Measurements from ENCODE around the gene ZNF678.
A peak's percentile ranks its signal among the peaks of the same experiment; 100 is the strongest.

The ZNF678 gene

GRCh38 chr1:227558732-227559262, 4.6 kb upstream of the ZNF678 start:
- H3K9ac ChIP-seq (ENCODE audit: low read depth, low read length), result no peak overlapping the region
- H3K27ac ChIP-seq (ENCODE audit: low read length), result no peak overlapping the region
- no peaks in the 10 kb centered on the region; the same call in 1 of the 2 replicates for H3K9me3 ChIP-seq (ENCODE audit: insufficient read depth, low read depth, low read length)
- no peaks in the 10 kb centered on the region for H3K27me3 ChIP-seq (ENCODE audit: insufficient read depth, low read length)
- H3K4me1 ChIP-seq (ENCODE audit: insufficient read depth, low read length), result no peaks in the 10 kb centered on the region
- H3K36me3 ChIP-seq (ENCODE audit: insufficient read depth, low read depth, low read length), result no peaks in the 10 kb centered on the region
- no peak overlapping the region for H3K4me3 ChIP-seq (ENCODE audit: low read length)

- H3K27me3 ChIP-seq (ENCODE audit: insufficient read depth, low read length), result no peaks in the 10 kb centered on the region
- no peaks in the 10 kb centered on the region; the same call in 1 of the 2 replicates for H3K9me3 ChIP-seq (ENCODE audit: insufficient read depth, low read depth, low read length)
- no peak overlapping the region for H3K27ac ChIP-seq (ENCODE audit: low read length)
- H3K36me3 ChIP-seq (ENCODE audit: insufficient read depth, low read depth, low read length), result no peaks in the 10 kb centered on the region
- H3K4me1 ChIP-seq (ENCODE audit: insufficient read depth, low read length), result no peaks in the 10 kb centered on the region; the same call in 1 of the 2 replicates
- no peak overlapping the region for H3K9ac ChIP-seq (ENCODE audit: low read depth, low read length)
- H3K4me3 ChIP-seq (ENCODE audit: low read length), result no peak overlapping the region
Observed at GRCh38 chr1:227559499-227559898, 3.9 kb upstream of the ZNF678 start.

GRCh38 chr1:227559926-227560325, 3.4 kb upstream of the ZNF678 start:
- Histone ChIP-seq H3K4me1 (ENCODE audit: insufficient read depth, low read length) (no peaks in the 10 kb centered on the region; the same call in 1 of the 2 replicates), H3K4me3 (ENCODE audit: low read length) (no peak overlapping the region)

GRCh38 chr1:227560393-227561173, 2.8 kb upstream of the ZNF678 start:
- no peaks in the 10 kb centered on the region for H3K9me3 ChIP-seq (ENCODE audit: insufficient read depth, low read depth, low read length)
- H3K9ac ChIP-seq (ENCODE audit: low read depth, low read length), result no peak overlapping the region
- no peak overlapping the region for H3K27ac ChIP-seq (ENCODE audit: low read length)
- no peak overlapping the region for H3K4me3 ChIP-seq (ENCODE audit: low read length)
- no peaks in the 10 kb centered on the region for H3K27me3 ChIP-seq (ENCODE audit: insufficient read depth, low read length)
- H3K36me3 ChIP-seq (ENCODE audit: insufficient read depth, low read depth, low read length), result no peaks in the 10 kb centered on the region
- no peaks in the 10 kb centered on the region; the same call in 1 of the 2 replicates for H3K4me1 ChIP-seq (ENCODE audit: insufficient read depth, low read length)

More at GRCh38 chr1:227559926-227560325, 3.4 kb upstream of the ZNF678 start:
- H3K9ac ChIP-seq (ENCODE audit: low read depth, low read length), result no peak overlapping the region
- H3K9me3 ChIP-seq (ENCODE audit: insufficient read depth, low read depth, low read length), result no peaks in the 10 kb centered on the region
- no peak overlapping the region for H3K27ac ChIP-seq (ENCODE audit: low read length)
- no peaks in the 10 kb centered on the region for H3K27me3 ChIP-seq (ENCODE audit: insufficient read depth, low read length)
- no peaks in the 10 kb centered on the region for H3K36me3 ChIP-seq (ENCODE audit: insufficient read depth, low read depth, low read length)

GRCh38 chr1:227561241-227561907, 2.0 kb upstream of the ZNF678 start:
- Histone ChIP-seq H3K27ac (ENCODE audit: low read length) (no peak overlapping the region), H3K4me3 (ENCODE audit: low read length) (no peak overlapping the region), H3K4me1 (ENCODE audit: insufficient read depth, low read length) (no peaks in the 10 kb centered on the region; the same call in 1 of the 2 replicates), H3K36me3 (ENCODE audit: insufficient read depth, low read depth, low read length) (peaks cover 3% of the 10 kb centered on the region), H3K9me3 (ENCODE audit: insufficient read depth, low read depth, low read length) (no peaks in the 10 kb centered on the region), H3K9ac (ENCODE audit: low read depth, low read length) (no peak overlapping the region), H3K27me3 (ENCODE audit: insufficient read depth, low read length) (no peaks in the 10 kb centered on the region)

- Histone ChIP-seq H3K9me3 (ENCODE audit: insufficient read depth, low read depth, low read length) (no peaks in the 10 kb centered on the region), H3K27me3 (ENCODE audit: insufficient read depth, low read length) (no peaks in the 10 kb centered on the region), H3K4me3 (ENCODE audit: low read length) (no peak overlapping the region), H3K27ac (ENCODE audit: low read length) (no peak overlapping the region), H3K4me1 (ENCODE audit: insufficient read depth, low read length) (peaks cover 2% of the 10 kb centered on the region; the same call in 1 of the 2 replicates), H3K9ac (ENCODE audit: low read depth, low read length) (no peak overlapping the region), H3K36me3 (ENCODE audit: insufficient read depth, low read depth, low read length) (peaks cover 6% of the 10 kb centered on the region)
Observed at GRCh38 chr1:227562037-227562436, 1.3 kb upstream of the ZNF678 start.

- Histone ChIP-seq H3K9me3 (ENCODE audit: insufficient read depth, low read depth, low read length) (no peaks in the 10 kb centered on the region), H3K36me3 (ENCODE audit: insufficient read depth, low read depth, low read length) (peaks cover 6% of the 10 kb centered on the region), H3K27ac (ENCODE audit: low read length) (no peak overlapping the region), H3K9ac (ENCODE audit: low read depth, low read length) (no peak overlapping the region), H3K27me3 (ENCODE audit: insufficient read depth, low read length) (no peaks in the 10 kb centered on the region), H3K4me3 (ENCODE audit: low read length) (peak overlapping the region; percentile 94), H3K4me1 (ENCODE audit: insufficient read depth, low read length) (peaks cover 5% of the 10 kb centered on the region; the same call in 1 of the 2 replicates)
Observed at GRCh38 chr1:227562933-227563323, 428 bp upstream of the ZNF678 start.

- Histone ChIP-seq H3K27ac (ENCODE audit: low read length) (no peak overlapping the region), H3K27me3 (ENCODE audit: insufficient read depth, low read length) (no peaks in the 10 kb centered on the region), H3K4me1 (ENCODE audit: insufficient read depth, low read length) (peaks cover 5% of the 10 kb centered on the region; the same call in 1 of the 2 replicates), H3K9me3 (ENCODE audit: insufficient read depth, low read depth, low read length) (no peaks in the 10 kb centered on the region), H3K36me3 (ENCODE audit: insufficient read depth, low read depth, low read length) (peaks cover 6% of the 10 kb centered on the region), H3K4me3 (ENCODE audit: low read length) (peak overlapping the region; percentile 15; the same call in 1 of the 2 replicates), H3K9ac (ENCODE audit: low read depth, low read length) (no peak overlapping the region)
Observed at GRCh38 chr1:227567256-227567655, 3.9 kb downstream of the ZNF678 start.

- Histone ChIP-seq H3K9me3 (ENCODE audit: insufficient read depth, low read depth, low read length) (no peaks in the 10 kb centered on the region), H3K4me1 (ENCODE audit: insufficient read depth, low read length) (peaks cover 5% of the 10 kb centered on the region; the same call in 1 of the 2 replicates), H3K9ac (ENCODE audit: low read depth, low read length) (no peak overlapping the region), H3K36me3 (ENCODE audit: insufficient read depth, low read depth, low read length) (peaks cover 6% of the 10 kb centered on the region), H3K27me3 (ENCODE audit: insufficient read depth, low read length) (no peaks in the 10 kb centered on the region), H3K27ac (ENCODE audit: low read length) (no peak overlapping the region), H3K4me3 (ENCODE audit: low read length) (no peak overlapping the region)
Observed at GRCh38 chr1:227568593-227568992, 5.2 kb downstream of the ZNF678 start.

GRCh38 chr1:227572752-227573151, 9.4 kb downstream of the ZNF678 start:
- Histone ChIP-seq H3K9me3 (ENCODE audit: insufficient read depth, low read depth, low read length) (peaks cover 6% of the 10 kb centered on the region), H3K9ac (ENCODE audit: low read depth, low read length) (no peak overlapping the region)

GRCh38 chr1:227574926-227575325, 11.6 kb downstream of the ZNF678 start:
- Histone ChIP-seq H3K36me3 (ENCODE audit: insufficient read depth, low read depth, low read length) (no peaks in the 10 kb centered on the region), H3K27me3 (ENCODE audit: insufficient read depth, low read length) (no peaks in the 10 kb centered on the region), H3K9me3 (ENCODE audit: insufficient read depth, low read depth, low read length) (peaks cover 6% of the 10 kb centered on the region), H3K4me1 (ENCODE audit: insufficient read depth, low read length) (no peaks in the 10 kb centered on the region), H3K4me3 (ENCODE audit: low read length) (no peak overlapping the region), H3K27ac (ENCODE audit: low read length) (no peak overlapping the region), H3K9ac (ENCODE audit: low read depth, low read length) (no peak overlapping the region)

More at GRCh38 chr1:227572752-227573151, 9.4 kb downstream of the ZNF678 start:
- Histone ChIP-seq H3K4me3 (ENCODE audit: low read length) (no peak overlapping the region), H3K27me3 (ENCODE audit: insufficient read depth, low read length) (no peaks in the 10 kb centered on the region), H3K4me1 (ENCODE audit: insufficient read depth, low read length) (no peaks in the 10 kb centered on the region), H3K36me3 (ENCODE audit: insufficient read depth, low read depth, low read length) (no peaks in the 10 kb centered on the region), H3K27ac (ENCODE audit: low read length) (no peak overlapping the region)

Data from iPS-20b (cell line).